Activated CD4-positive, alpha-beta T cell treated with anti-CD3 and anti-CD28 coated beads, Interleukin-2, amount 50 U/mL, for 4 hours (primary cell): ENCODE results near the gene RNF111.
A peak's percentile ranks its signal among the peaks of the same experiment; 100 is the strongest.
"Not testable (repeated sequence)": the region's sequence is repeated elsewhere in the genome, so short reads cannot be mapped to it uniquely, and the experiment has no call there.

ENCODE experiments used
- DNase-seq, 2 experiments: peaks; one replicate each; pipeline ENCODE4 v3.0.0-alpha.2; 2020

The RNF111 gene

DNA sequence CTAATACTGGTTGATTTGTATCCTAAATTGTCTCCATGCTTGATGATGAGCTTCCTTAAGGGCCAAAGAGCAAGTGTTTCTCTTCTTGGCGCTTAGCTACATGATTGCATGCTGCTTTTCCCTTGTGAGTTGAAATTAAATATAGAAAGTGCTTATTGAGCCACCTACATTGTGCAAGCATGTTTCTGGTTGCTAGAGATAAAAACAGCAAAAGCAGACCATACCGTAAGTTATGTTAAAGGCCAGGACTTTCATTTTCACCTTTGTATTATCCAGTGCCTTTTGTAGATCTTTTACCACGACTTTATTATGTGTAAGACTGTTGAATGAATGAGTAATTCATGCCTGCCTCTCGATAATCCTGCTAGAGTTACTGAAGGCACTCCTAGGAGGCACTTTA lies 75.6 kb downstream of the RNF111 start:
- no peak for DNase-seq

DNA sequence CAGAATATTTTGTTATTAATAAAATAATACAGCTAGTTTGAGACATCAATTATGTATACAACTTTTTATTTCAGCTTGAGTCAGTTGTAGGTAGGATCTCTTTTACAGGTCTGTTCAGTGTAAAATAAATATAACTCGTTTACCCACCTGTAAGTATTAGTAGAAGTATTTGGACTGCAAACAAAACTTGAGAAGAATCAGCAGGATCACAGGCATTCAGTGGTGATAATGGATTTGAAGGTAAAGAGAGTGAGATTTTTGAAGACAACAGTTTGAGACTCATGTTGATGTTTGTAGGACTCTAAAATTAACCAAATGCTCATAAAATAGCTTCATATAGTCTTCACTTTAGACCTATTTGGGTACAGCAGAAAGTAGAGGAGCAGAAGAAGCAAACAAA lies 82.0 kb downstream of the RNF111 start:
- no peak for DNase-seq

DNA sequence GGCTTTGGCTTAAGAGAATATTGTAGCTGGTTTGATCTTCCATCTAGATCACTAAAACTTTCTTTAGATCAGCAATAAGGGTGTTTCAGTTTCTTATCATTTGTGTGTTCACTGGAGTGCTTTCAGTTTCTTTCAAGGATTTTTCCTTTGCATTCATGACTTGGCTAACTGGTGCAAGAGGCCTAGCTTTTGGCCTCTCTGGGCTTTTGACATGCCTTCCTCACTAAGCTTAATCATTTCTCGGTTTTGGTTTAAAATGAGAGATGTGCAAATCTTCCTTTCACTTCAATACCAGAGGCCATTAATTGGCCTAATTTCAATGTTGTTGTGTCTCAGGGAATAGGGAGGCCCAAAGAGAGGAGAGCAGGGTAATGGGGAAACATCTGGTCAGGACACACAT lies 87.1 kb downstream of the RNF111 start:
- DNase-seq, result no peak

DNA sequence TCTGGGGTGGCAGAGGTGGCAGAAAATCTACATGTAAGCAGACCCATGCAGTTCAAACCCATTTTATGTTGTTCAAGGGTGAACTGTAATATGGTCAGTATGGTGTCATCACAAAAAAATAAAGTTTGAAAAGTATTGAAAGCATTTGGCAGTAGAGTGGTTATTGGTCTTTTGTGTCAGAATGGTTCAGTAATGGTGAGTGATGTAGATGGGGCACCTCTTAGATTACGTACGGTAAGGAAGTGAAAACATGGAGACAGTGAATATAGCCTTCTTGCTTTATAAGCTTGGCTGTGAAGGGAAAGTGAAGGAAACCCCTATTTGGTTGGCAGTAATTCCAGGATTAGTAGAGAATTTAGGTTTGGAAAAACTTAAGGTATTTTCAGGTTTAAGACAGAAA lies 100.3 kb downstream of the RNF111 start:
- no peak for DNase-seq

DNA sequence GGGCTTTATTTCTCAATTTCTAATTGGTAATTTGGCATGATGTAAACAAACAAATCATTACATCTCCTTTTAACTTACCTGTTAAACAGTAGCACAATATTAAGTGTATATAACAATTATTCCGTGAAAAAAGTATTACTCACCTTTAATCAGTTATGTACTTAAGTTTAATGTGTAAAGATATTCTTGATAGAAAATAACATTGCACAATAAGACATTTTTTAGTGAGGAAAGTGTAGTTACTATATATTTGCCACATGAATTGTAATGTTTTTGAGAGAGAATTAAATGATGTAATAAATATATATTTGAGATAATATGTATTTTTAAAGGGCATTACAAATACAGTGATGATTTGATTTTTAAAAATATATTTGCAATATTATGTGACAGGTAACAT lies 106.6 kb downstream of the RNF111 start:
- DNase-seq, result no peak

DNA sequence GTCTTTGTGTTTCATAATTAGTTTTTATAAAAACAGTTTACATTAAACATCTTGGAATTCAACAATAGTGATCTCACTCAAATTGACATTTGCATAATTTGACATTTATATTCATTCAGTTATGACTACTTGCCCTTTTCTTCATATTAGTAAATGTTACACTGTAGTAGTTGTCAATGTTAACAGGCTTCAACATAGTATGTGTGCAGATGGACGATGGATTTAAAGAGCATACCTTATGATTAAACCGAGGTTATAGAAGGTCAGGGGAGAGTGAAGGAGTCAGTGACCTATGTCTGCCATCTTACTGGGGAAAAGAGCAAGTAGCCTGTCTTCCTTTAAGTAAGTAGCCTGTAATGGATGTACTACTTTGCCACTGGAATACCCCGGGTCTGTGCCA lies 109.0 kb downstream of the RNF111 start:
- no peak for DNase-seq

DNA sequence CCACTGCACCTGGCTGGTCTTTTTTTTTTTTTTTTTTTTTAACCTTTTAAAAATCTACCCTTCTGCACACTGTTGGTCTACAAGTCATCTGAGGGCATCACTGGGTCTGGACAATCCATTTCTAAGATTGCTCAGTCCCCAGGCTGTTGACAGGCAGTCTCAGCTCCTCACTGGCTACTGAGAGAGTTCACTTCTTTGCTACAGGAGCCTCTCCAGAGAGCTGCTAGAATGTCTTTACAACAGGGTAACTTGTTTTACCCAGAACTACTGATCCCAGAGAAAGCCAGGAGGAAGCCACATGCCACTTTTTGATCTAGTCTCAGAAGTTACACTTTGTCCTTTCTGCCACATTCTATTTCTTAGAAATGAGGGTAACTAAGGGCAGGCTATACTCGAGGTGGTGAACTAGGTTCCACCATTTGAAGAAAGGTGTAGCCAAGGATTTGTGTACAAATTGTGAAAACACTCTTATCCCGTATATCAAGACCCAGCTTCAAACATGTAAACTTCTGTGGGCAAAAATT lies 111.8 kb downstream of the RNF111 start:
- DNase-seq, result no peak

DNA sequence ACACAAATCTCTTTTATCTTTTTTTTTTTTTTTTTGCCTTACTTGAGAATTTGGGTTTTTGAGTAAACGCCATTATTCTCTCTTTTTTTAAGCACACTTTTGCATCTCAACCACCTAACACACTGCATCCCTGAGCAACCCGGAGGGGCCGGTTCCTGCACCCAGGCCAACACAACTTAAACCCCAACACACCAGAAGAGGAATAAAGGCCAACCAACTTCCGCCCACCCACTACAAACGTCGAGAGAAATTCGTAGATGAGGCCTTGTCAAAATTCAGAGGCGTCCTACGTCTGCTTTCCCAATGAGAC lies 117.1 kb downstream of the RNF111 start:
- DNase-seq, result no peak

DNA sequence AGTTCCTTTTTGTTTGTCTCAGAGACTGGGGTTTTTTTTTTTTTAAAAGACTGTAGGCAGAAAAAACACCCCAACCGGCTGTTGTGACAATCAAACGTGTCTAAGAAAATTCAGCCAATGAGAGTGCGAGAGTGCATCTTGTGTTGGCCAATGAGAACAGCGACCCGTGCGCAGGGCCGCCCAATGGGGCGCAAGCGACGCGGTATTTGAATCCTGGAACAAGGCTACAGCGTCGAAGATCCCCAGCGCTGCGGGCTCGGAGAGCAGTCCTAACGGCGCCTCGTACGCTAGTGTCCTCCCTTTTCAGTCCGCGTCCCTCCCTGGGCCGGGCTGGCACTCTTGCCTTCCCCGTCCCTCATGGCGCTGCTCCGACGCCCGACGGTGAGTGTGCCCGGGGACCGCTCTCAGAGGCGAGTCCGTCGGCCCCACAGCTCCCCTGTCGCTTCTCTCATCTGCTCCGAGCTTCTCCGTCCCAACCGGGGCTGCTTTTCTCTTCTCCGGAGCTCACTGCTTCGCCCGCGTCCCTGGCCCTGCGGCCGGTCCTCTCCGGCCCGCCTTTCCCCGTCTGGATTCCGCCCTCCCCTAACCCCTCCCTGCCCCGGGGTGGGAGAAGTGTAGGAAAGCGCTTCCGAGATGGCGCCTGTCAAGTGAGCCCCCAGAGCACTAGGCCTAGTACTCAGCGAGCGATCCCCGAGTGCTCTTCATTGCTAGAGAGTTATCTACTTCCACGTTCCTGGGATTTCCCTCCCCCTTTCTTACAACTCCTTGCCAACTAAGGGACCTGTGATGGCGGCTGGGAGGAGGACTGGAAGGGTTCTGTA lies 117.7 kb downstream of the RNF111 start, which contains the start of gene CCNB2:
CCNB2 (plus strand) TSS at position 235 of the 821 bp plus-strand sequence; CDS start at position 358, 123 bp downstream.
- DNase-seq, result peak; percentile 73 to 75

DNA sequence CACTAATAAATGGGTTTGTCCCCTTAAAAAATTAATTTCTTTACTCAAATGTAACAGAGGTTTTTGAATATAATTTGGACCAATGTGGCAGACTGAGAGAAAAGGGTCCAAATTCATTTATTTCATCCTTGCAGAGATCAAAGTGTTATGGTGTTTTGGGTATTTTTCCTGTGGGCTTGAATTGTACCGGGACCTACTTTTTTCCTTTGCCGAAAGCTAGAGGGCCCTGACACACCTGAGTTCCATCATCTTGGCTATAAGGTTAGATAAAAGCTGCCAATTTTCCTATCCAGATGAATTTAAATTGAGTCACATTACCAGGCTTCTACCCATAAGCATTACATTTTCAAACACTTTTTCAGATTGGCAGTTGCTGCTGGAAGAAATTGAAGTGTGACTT lies 118.4 kb downstream of the RNF111 start:
- no peak for DNase-seq

DNA sequence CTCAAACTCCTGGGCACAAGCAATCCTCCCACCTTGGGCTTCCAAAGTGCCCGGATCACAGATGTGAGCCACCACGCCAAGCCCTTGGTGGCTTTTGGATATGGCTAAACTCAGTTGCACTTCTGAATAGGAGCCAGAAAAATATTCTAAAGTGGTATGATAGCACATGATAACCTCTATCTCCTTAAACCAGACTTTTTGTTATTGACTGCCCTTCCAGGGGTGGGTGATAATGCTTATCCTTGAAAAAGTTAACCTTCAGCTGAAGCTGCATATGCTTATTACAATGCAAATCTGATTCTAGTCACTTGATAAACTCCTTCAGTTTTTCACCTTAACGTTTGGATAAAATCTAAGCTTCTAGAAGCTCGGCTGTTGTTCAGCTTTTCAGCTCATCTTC lies 123.8 kb downstream of the RNF111 start:
- no peak for DNase-seq

DNA sequence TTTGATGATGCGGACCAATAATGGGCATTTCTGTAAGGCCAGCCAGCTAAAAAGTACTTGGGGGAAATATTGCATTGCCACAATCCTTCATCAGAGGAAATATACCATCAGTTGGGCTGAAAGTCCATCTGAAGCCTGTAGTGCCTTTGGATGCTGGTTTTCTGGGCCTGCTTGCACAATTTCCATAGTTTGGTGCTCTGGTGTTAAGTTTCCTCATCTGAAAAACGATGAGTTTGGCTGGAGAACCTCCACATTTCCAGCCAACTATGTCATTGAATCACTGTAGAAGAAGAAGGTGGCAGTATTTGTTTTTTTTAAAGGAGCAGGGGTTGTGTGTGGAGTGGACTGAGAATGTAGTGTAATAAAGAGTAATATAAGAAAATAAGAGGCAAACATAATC lies 127.6 kb downstream of the RNF111 start:
- DNase-seq, result no peak

DNA sequence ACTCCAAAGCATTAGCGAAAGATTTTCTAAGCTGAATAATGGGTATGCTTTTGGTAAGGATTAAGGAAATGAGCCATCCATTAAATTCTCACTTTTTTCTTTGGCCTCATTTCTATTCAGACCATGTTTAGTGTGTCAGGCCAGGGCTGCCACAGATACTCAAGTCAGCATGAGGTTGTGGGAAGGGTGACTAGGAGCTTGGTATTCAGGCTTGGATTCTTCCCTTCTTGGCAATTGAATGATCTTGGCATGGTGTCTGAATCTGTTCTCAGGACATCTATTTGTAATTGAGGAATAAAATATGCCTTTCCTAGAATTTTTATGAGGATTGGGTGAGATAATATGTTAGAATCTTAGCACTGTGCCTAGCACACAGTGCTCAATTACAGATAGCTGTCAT lies 128.7 kb downstream of the RNF111 start:
- no peak for DNase-seq

DNA sequence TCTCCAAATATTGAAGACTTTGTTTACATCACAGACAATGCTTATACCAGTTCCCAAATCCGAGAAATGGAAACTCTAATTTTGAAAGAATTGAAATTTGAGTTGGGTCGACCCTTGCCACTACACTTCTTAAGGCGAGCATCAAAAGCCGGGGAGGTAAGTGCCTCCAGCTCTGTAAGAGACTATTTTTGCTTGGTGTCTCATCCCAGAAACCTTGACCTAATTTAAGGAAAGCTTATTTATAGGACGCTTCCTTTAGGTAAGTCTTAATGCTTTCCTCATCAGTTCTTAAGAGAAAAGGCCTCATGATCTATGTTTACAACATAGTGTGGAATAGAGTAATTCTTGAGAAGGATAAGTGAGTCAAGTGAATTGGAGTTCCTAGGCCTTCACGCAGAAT lies 129.3 kb downstream of the RNF111 start:
- DNase-seq, result no peak

DNA sequence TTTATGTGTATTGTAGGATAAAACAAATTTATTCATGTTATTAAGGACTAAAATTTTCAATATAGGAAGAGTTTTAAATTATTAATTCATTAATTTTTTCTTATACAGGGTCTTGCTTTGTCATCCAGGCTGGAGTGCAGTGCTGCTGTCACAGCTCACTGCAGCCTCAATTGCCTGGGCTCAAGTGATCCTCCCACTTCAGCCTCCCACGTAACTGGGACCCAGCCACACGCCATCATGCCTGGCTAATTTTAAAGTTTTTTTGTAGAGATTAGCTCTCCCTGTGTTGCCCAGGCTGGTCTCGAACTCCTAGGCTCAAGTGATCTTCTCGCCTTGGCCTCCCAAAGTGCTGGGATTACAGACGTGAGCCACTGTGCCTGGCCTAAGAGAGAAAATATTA lies 132.2 kb downstream of the RNF111 start:
- no peak for DNase-seq

DNA sequence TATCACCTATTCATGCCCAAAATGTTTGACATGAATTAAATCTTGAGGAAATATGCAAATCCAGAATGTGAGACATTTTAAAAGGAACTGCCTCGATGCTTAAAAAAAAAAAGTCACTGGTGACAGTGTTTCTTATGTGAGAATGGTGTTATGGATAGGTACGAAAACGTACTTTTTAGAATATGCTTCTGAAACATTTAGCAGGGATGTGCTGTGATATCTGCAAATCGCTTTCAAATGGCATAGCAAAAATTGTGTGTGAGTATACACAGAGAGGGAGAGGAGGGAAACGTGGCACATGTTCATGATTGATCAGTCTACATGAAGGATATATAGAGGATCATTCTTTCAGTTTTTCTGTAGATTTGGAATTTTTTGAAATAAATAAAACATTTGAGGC lies 133.5 kb downstream of the RNF111 start:
- DNase-seq, result no peak

DNA sequence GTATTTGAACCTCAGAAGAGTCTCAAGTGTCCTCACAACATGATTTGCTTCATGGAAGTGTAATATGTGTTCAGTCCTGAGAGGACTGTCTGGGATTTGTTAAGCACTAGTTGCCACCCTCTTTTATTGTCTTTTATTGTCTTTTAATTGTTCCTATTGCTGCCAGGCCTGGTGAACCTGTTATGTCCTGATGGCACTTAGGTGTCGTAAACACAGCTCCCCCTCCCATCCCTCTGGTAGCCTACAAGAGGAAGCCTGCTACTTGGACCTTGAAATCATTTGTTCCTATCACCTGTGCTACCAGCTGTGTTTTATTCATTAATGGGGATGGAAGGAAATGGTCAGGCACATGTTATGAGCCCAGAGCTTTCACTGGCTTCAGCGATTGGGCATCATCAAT lies 136.8 kb downstream of the RNF111 start:
- no peak for DNase-seq

DNA sequence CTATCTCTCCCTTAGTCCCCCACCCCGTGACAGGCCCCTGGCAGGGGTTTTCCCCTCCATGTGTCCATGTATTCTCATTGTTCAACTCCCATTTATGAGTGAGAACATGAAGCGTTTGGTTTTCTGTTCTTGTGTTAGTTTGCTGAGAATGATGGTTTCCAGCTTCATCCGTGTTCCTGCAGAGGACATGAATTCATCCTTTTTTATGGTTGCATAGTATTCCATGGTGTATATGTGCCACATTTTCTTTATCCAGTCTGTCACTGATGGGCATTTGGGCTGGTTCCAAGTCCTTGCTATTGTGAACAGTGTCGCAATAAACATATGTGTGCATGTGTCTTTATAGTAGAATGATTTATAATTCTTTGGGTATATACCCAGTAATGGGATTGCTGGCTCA lies 138.2 kb downstream of the RNF111 start:
- not testable (repeated sequence) for DNase-seq

DNA sequence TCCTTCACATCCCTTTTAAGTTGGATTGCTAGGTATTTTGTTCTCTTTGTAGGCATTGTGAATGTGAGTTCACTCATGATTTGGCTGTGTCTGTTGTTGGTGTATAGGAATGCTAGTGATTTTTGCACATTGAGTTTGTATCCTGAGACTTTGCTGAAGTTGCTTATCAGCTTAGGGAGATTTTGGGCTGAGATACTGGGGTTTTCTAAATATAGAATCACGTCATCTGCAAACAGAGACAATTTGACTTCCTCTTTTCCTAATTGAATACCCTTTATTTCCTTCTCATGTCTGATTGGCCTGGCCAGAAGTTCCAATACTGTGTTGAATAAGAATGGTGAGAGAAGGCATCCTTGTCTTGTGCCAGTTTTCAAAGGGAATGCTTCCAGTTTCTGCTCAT lies 139.8 kb downstream of the RNF111 start:
- not testable (repeated sequence) for DNase-seq

DNA sequence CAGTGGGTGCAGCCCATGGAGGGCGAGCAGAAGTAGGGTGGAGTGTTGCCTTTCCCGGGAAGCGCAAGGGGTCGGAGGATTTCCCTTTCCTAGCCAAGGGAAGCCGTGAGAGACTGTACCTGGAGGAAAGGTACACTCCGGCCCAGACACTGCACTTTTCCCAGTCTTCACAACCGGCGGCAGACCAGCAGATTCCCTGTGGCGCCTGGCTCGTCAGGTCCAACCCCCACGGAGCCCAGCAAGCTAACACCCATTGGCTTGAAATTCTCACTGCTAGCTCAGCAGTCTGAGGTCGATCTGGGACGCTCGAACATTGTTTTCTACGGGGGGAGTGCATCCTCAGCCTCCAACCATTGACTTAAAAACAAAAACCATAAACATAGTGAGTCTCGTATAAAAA lies 144.0 kb downstream of the RNF111 start:
- DNase-seq, result no peak

DNA sequence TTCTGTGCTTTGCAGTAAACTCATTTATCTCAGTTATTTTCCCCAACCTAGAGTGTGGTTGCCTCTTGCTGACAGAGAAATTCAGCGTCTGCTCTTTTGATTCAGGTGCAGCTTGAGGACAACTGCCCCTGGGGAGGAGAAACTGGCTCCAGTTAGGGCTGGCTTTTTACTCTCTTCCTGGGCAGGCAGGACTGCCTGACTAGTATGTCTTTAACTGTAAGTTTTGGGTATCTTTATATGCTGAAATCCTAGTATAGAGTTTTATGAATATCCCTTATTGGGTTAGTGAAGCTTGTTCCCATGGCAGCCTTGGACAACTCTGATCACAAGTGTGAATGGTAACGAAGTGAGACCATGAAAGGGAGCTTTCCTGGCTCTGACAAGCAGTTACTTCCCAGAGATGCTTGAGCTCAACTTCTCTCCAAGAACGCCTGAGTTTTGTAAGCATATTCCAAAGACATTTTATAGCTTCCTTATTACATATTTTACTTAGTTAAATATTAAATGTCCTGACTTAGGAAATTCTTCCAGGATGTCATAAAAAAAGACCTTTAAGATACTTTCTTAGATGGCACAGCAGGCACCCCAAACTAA lies 144.6 kb downstream of the RNF111 start:
- DNase-seq, result no peak

DNA sequence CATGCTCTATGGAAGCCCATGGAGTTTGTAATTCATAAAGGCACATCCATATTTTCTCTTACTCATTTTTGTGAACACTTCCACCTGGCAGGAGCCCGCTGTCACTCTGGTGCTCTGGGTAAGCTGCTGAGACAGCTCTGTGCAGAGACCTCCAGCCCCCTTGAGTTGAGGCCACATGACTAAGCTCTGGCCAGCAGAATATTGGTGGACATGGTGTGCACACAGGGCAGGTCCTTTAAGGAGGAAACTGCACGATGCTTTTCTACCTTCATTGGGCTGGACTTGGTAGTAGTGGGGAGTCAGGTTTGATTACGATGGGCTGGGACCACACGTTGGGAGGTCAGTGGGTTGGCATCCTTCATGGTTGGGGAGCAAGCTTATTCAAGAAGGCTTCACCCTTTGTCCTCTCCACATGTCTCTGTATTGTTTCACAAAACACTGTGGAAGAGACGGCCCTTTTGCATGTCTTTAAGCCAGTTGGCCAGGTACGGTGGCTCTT lies 146.5 kb downstream of the RNF111 start:
- no peak for DNase-seq

DNA sequence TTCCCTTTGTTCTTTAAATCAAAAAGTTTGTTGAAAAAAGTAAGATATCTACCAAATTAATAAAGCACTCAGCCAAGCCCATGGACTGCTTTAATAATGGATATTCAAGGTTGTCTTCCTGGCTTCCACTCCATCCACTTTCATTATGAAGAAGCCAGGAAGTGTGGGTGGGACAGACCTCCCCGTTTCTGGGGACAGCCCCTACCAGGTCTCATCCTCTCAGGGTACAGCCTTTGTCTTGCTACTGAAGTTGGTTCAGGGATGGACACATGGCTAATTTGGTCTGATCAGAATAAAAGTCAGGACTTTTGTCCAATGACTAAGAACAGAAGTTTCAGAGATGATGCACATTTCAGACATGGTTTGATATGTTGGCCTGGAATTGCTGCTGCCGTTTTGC lies 150.1 kb downstream of the RNF111 start:
- no peak for DNase-seq

DNA sequence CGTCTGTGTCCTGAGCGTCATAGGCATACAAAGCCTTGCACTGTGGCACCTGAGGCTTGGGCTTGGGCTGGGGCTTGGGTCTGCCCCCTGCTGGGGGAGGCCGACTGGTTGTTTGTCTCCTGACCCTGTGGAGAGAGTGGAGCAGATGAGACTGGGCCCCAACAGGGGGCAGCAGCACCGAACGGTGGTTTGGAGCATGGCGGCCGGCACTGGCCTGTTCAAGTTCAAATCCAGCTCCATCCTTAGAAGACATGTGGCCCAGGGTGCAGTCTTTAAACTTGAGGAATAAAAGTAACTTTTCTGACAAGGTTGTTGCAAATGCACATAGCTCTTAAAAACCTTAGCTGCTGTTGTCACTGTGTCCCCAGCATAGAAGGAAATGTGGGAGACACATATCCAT lies 150.8 kb downstream of the RNF111 start:
- peak; percentile 33 to 45 for DNase-seq
